ENCODE results near the gene MNT.

MNT gene

GRCh38 chr17:2394775-2395201 is 6.1 kb downstream of the MNT start:
- DNase-seq = no peak

- no peak for DNase-seq
Measured at GRCh38 chr17:2393954-2394749, 6.7 kb downstream of the MNT start.

GRCh38 chr17:2393174-2393953 is 7.5 kb downstream of the MNT start:
- peak; percentile 75 for DNase-seq

GRCh38 chr17:2392252-2393173 is 8.3 kb downstream of the MNT start:
- DNase-seq = peak; percentile 86

GRCh38 chr17:2391597-2392251 is 9.1 kb downstream of the MNT start:
- no peak for DNase-seq

GRCh38 chr17:2390199-2390836 is 10.5 kb downstream of the MNT start:
- no peak for DNase-seq

GRCh38 chr17:2388683-2389055 is 12.2 kb downstream of the MNT start:
- DNase-seq = no peak

GRCh38 chr17:2388020-2388682 is 12.7 kb downstream of the MNT start:
- DNase-seq = no peak

- no peak for DNase-seq
Measured at GRCh38 chr17:2387086-2388019, 13.5 kb downstream of the MNT start.

- no peak for DNase-seq
Measured at GRCh38 chr17:2386400-2387085, 14.3 kb downstream of the MNT start.

GRCh38 chr17:2385240-2386210 is 15.3 kb downstream of the MNT start:
- no peak for DNase-seq

- DNase-seq = no peak
Measured at GRCh38 chr17:2384439-2385127, 16.3 kb downstream of the MNT start.

GRCh38 chr17:2383628-2384167 is 17.2 kb downstream of the MNT start:
- no peak for DNase-seq

- DNase-seq = no peak
Measured at GRCh38 chr17:2380950-2381649, 19.8 kb downstream of the MNT start.

- DNase-seq = no peak
Measured at GRCh38 chr17:2380226-2380922, 20.5 kb downstream of the MNT start.

All from NCI-H446 treated with DMSO at 0.1 percent for 48 hours (cell line).